Right lobe of liver (tissue), 4 donors: ENCODE results near the gene IZUMO1.
"Not testable (repeated sequence)": the region's sequence is repeated elsewhere in the genome, so short reads cannot be mapped to it uniquely, and the experiment has no call there.

ENCODE experiments used
- CTCF ChIP-seq, 4 donors: fragments of 200-600 bp in 3 of 4; fragments of 450-650 bp in 1 of 4; IDR thresholded peaks; one replicate each; pipeline versions ENCODE4 v1.5.1 to v1.8.0; 2016 to 2022; ENCODE audit warnings: antibody characterized with exemption in 4 of 4, mild to moderate bottlenecking in 2 of 4
- POLR2A ChIP-seq: fragments of 450-650 bp; IDR thresholded peaks from one replicate; pipeline ENCODE4 v1.6.1; 2017; ENCODE audit warnings: antibody characterized with exemption, mild to moderate bottlenecking
- donor health status: DM: no; HTN: no; CAD: no.
- donor health status: DM: no; HTN: no; CAD: no.
- donor health status: DM: no; HTN: yes; CAD: no.

GRCh38 chr19:48693629-48694028, 53.1 kb downstream of the IZUMO1 start:
- TF ChIP-seq CTCF (IDR thresholded peaks at IDR 0.05); POLR2A: not testable (repeated sequence)
